Body of pancreas (tissue), 4 donors: Measurements from ENCODE around the gene CFAP410. TPM values are rescaled to one million over a fixed set of nuclear protein-coding genes. Genes with fewer than 3 reads are reported as not detected.
"Not testable (repeated sequence)": the region's sequence is repeated elsewhere in the genome, so short reads cannot be mapped to it uniquely, and the experiment has no call there.

Experiments
- ATAC-seq: fragments of 150-250 bp; one replicate; pipeline ENCODE4 v1.9.1; 2016
- DNase-seq, 4 donors: peaks; one replicate each; pipeline ENCODE4 v3.0.0-alpha.2; 2019
- H3K27ac ChIP-seq, 4 donors: fragments of 200-600 bp; sonication (generic); 1 replicate in 3 of 4; 2 replicates in 1 of 4; pipeline versions ENCODE4 v1.5.1 to v1.6.1; 2016 to 2019; ENCODE audit warnings: mild to moderate bottlenecking in 1 of 4, mixed read lengths in 1 of 4, moderate library complexity in 1 of 4
- H3K27me3 ChIP-seq, 2 donors: fragments of 200-600 bp; sonication (generic); one replicate each; pipeline ENCODE4 v1.6.0; 2016; ENCODE audit warnings: mild to moderate bottlenecking in 1 of 2
- H3K36me3 ChIP-seq, 2 donors: fragments of 200-600 bp; sonication (generic); replicated peaks in 1 of 2; 2 replicates each; pipeline ENCODE4 v1.5.1; 2016; ENCODE audit warnings: low read depth in 2 of 2; ENCODE audit not compliant: insufficient read depth in 1 of 2
- H3K4me1 ChIP-seq: fragments of 200-600 bp; sonication (generic); one replicate; pipeline ENCODE4 v1.6.0; 2016
- H3K4me3 ChIP-seq, 2 donors: fragments of 200-600 bp; sonication (generic); 1 replicate in 1 of 2; 2 replicates in 1 of 2; pipeline ENCODE4 v1.5.1; 2016 to 2019
- H3K9me3 ChIP-seq, 3 donors: fragments of 200-600 bp; sonication (generic); 1 replicate in 2 of 3; 2 replicates in 1 of 3; pipeline ENCODE4 v1.5.1; 2016
- CTCF ChIP-seq, 7 experiments: fragments of 450-650 bp in 4 of 7; fragments of 200-600 bp in 3 of 7; sonication (generic) in 3 of 7; IDR thresholded peaks; one replicate each; pipeline ENCODE4 v1.5.1; 2016 to 2019; ENCODE audit warnings: antibody characterized with exemption in 7 of 7
- POLR2A ChIP-seq, 3 donors: fragments of 450-650 bp; IDR thresholded peaks; one replicate each; pipeline ENCODE4 v1.6.1; 2016; ENCODE audit warnings: antibody characterized with exemption in 3 of 3, mild to moderate bottlenecking in 2 of 3
- WGBS, 2 donors: methylation state at CpG; one replicate each; pipeline ENCODE4 v1.1.5; 2017; 5-methylcytosine and 5-hydroxymethylcytosine counted together
- intact Hi-C: fragments of 100-400 bp; cut with DNase I; formaldehyde crosslinking; loops from one replicate; pipeline ENCODE4 v1.15.1; 2023
- total RNA-seq, 2 donors: library from RNA; depleted of rRNA; stranded (reverse); fragments of >200 nt; gene quantifications; one replicate each; pipeline ENCODE4 v1.1.0, GENCODE V29; 2016

CFAP410 gene
- total RNA-seq, 2 donors from 2014 or later = 24.6 to 43.8 TPM

DNA sequence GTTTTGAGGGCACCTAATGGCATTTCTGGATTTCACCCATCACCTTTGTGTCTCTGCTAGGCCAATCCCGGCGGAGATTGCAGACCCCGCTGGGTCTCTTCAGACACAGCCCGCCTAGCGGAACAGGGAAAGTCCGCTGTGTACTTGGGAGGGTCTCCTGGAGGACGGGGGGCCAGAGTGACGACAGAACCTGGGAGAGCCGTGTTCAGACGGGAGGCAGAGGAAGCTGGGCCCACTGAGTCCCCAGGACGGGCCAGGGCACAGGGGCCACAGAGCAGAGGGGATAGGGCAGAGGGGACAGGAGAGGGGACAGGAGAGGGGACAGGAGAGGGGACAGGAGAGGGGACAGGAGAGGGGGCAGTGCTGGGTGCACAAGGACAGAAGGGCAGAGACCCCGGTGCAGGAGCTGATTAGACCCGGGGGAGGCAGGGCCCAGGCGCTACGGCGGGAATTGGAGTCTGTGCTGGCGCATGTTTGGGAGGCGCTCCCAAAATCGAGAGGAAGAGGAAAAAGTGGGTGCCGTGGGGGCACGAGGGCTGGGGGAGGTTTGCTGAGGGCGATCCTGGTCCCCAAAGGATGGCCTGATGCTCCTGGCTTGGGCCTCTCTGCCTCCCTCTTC is 26.9 kb upstream of the CFAP410 start:
- no peaks in the 10 kb centered on the region for H3K9me3 ChIP-seq
- no peak overlapping the region for H3K27ac ChIP-seq
- H3K4me3 ChIP-seq = no peak overlapping the region
- peaks cover 9% of the 10 kb centered on the region for H3K4me1 ChIP-seq
- ATAC-seq (no peak), DNase-seq (no peak)
- intact Hi-C loops = no loop called here
- H3K36me3 ChIP-seq = no peaks in the 10 kb centered on the region
- WGBS, 2 donors = 80 to 83% methylated on average over 22 of the region's 22 CpGs
- H3K27me3 ChIP-seq = no peaks in the 10 kb centered on the region
- TF ChIP-seq CTCF (IDR thresholded peaks at IDR 0.05) (no peak), POLR2A (IDR thresholded peaks at IDR 0.05) (no peak)

GRCh38 chr21:44365251-44365966 is 26.2 kb upstream of the CFAP410 start:
- 79% methylated on average over 17 of the region's 18 CpGs; no CpG with 5 or more reads in 1 of the 2 donors for WGBS, 2 donors
- DNase-seq (no peak), ATAC-seq (no peak)
- H3K9me3 ChIP-seq = no peaks in the 10 kb centered on the region
- H3K36me3 ChIP-seq = no peaks in the 10 kb centered on the region
- H3K27me3 ChIP-seq = no peaks in the 10 kb centered on the region
- no peak overlapping the region for H3K27ac ChIP-seq
- TF ChIP-seq CTCF (IDR thresholded peaks at IDR 0.05) (no peak), POLR2A (IDR thresholded peaks at IDR 0.05) (no peak)
- no peak overlapping the region for H3K4me3 ChIP-seq
- intact Hi-C loops = no loop called here
- H3K4me1 ChIP-seq = peaks cover 5% of the 10 kb centered on the region

- DNase-seq = no peak
- no peak overlapping the region for H3K4me3 ChIP-seq
Observed at GRCh38 chr21:44364151-44365053, 25.2 kb upstream of the CFAP410 start.

DNA sequence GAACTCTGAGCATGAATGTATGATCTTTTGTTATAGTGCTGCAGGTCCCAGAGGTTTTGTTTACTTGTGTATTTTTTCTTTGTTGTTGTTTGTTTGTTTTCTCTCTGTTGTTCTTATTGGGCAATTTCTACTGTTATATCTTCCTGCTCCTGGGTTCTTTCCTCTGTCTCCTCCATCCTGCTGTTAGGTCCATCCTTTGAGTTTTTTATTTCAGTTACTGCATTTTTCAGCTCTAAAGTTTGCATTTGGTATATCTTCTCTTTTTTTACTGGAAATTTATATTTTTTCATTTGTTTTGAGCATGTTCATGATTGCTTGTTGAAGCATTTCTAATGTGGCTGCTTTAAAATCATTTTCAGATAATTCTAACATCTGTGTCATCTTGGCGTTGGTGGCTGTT is 24.1 kb upstream of the CFAP410 start:
- DNase-seq (no peak), ATAC-seq (no peak)
- Histone ChIP-seq H3K36me3 (no peaks in the 10 kb centered on the region), H3K9me3 (no peaks in the 10 kb centered on the region), H3K27me3 (no peaks in the 10 kb centered on the region), H3K27ac (no peak overlapping the region), H3K4me1 (no peaks in the 10 kb centered on the region), H3K4me3 (no peak overlapping the region)
- no peak for TF ChIP-seq POLR2A (IDR thresholded peaks at IDR 0.05)
- TF ChIP-seq CTCF (IDR thresholded peaks at IDR 0.05) = no peak
- intact Hi-C loops = no loop called here
- WGBS, 2 donors = 71 to 76% methylated on average over 1 of the region's 1 CpG

More at GRCh38 chr21:44364151-44365053, 25.2 kb upstream of the CFAP410 start:
- WGBS, 2 donors = 70 to 77% methylated on average over 21 to 22 of the region's 22 CpGs
- H3K27me3 ChIP-seq = no peaks in the 10 kb centered on the region
- TF ChIP-seq POLR2A (IDR thresholded peaks at IDR 0.05) = no peak
- no peak for TF ChIP-seq CTCF (IDR thresholded peaks at IDR 0.05)
- no peaks in the 10 kb centered on the region for H3K9me3 ChIP-seq
- no peaks in the 10 kb centered on the region for H3K4me1 ChIP-seq
- no peaks in the 10 kb centered on the region for H3K36me3 ChIP-seq
- no peak overlapping the region for H3K27ac ChIP-seq
- intact Hi-C loops = no loop called here
- no peak for ATAC-seq

DNA sequence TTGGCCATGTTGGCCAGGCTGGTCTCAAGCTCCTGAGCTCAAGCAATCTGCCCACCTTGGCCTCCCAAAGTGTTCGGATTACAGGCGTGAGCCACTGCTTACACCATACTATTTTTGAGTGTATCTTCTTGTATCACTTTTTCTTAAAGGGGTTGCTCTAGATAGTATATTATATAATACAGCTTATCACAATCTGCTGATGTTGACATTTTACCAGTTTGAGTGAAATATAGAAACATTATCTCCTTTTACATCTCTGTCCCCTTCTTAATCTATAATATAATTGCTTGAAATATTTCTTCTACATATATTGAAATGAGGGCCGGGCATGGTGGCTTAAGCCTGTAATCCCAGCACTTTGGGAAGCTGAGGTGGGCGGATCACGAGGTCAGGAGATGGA is 22.7 kb upstream of the CFAP410 start:
- H3K27ac ChIP-seq, H3K36me3 ChIP-seq, H3K9me3 ChIP-seq, DNase-seq, H3K4me3 ChIP-seq, H3K4me1 ChIP-seq, H3K27me3 ChIP-seq, ATAC-seq, intact Hi-C loops: not testable (repeated sequence)
- WGBS, 2 donors = 75 to 78% methylated on average over 5 of the region's 5 CpGs
